ENCODE data around the gene MEI1.

MEI1 gene

DNA sequence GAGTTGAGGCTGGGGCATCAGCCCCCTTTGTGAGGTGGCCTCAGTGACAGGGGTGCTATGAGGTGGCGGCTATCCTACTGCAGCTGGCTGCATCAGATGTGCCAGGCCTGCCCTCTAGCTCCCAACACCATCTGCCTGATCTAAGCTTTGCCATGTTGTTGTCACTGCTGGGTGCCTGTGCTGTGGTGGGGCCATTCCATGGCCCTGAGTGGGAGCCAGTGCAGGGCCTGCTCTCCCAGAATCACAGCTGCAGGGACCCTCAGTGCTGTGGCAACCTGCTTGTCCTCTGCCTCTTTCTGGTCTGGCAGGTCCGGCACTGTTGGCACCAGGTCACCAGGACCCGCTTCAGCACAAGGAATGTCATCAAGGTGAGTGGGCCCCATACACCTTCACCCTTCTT lies 8.8 kb upstream of the MEI1 start:
- TF ChIP-seq, protein P1, sequence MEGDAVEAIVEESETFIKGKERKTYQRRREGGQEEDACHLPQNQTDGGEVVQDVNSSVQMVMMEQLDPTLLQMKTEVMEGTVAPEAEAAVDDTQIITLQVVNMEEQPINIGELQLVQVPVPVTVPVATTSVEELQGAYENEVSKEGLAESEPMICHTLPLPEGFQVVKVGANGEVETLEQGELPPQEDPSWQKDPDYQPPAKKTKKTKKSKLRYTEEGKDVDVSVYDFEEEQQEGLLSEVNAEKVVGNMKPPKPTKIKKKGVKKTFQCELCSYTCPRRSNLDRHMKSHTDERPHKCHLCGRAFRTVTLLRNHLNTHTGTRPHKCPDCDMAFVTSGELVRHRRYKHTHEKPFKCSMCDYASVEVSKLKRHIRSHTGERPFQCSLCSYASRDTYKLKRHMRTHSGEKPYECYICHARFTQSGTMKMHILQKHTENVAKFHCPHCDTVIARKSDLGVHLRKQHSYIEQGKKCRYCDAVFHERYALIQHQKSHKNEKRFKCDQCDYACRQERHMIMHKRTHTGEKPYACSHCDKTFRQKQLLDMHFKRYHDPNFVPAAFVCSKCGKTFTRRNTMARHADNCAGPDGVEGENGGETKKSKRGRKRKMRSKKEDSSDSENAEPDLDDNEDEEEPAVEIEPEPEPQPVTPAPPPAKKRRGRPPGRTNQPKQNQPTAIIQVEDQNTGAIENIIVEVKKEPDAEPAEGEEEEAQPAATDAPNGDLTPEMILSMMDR (IDR thresholded peaks at IDR 0.05; ENCODE audit: low read depth, low read length, missing control alignments), result no peak
- no peak for DNase-seq (ENCODE audit: low read depth)
- H3K4me3 ChIP-seq (ENCODE audit: low read depth, low read length), result no peak overlapping the region

DNA sequence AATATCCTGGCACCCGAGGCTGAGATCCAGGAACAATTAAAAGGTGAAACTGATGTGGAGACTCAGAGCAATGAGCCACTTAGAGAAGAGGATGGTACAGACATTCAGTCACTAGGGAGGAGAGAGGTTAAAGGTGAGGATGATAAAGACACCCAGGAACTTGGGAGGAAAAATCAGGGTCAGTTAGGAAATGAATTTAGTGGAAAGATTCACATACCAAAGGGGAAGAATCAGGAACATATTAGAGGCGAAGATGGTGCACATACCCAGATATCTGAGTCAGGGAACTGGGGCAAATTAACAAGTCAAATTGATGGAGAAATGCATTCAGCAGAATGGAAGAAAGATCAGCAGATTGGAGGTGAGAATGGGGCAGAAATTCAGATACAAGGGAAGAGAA lies 4.1 kb upstream of the MEI1 start:
- no peak for DNase-seq (ENCODE audit: low read depth)
- TF ChIP-seq, protein P1 (IDR thresholded peaks at IDR 0.05; ENCODE audit: low read depth, low read length, missing control alignments), result no peak
- H3K4me3 ChIP-seq (ENCODE audit: low read depth, low read length), result no peak overlapping the region

DNA sequence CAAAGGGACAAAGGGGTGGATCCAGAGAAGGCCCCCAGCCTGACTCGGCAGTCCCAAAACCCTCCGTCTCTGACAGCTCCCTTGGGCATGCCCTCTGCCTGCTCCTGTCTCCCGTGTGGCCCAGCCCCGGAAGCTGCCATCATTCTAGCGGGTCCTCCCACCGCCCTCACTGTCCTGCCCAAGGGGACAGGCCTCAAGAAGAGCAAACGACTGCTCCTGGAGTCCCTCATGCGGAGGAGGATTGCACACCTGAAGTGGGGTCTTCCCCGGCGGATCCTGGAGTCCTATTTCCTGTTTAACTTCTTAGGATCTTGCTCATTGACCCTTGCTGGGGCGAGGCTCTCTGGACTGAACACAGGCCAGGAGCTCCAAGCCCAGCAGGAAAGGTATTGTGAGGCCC lies 2.6 kb upstream of the MEI1 start:
- TF ChIP-seq, protein P1 (IDR thresholded peaks at IDR 0.05; ENCODE audit: low read depth, low read length, missing control alignments), result no peak
- no peak for DNase-seq (ENCODE audit: low read depth)
- no peak overlapping the region for H3K4me3 ChIP-seq (ENCODE audit: low read depth, low read length)

DNA sequence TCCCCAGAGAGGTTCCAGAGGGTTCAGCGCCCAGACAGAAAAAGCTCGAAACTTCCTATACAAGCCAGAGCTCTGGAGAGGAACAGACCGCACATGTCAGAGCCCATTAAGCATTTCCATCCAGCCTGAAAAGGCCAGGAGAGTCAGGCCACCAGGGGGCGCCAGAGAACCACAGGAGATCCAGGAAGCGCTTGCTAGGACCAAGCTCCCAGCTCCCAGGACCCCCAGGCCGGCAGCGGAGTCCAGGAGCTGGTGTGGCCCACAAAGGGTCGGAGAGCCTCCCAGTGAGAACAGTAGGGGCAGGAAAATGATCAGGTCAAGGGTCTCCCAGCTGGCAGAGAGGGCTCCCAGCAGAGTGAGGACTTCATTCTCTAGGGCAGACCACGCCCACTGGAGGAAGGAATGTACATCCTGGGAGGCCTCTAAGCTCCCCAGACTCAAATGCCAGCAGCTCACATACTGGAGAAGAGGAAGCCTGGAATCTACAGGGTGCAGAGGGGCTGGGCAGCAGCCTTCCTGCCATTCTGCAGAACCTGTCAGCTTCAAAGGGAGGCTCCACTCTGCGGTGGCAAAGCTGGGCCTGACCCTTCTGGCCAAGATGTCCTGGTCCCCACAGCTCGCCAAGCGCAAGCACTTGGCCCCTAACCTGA lies 2.1 kb upstream of the MEI1 start:
- DNase-seq (ENCODE audit: low read depth), result peak; percentile 59
- H3K4me3 ChIP-seq (ENCODE audit: low read depth, low read length), result no peak overlapping the region
- TF ChIP-seq, protein P1 (IDR thresholded peaks at IDR 0.05; ENCODE audit: low read depth, low read length, missing control alignments), result peak; percentile 96

DNA sequence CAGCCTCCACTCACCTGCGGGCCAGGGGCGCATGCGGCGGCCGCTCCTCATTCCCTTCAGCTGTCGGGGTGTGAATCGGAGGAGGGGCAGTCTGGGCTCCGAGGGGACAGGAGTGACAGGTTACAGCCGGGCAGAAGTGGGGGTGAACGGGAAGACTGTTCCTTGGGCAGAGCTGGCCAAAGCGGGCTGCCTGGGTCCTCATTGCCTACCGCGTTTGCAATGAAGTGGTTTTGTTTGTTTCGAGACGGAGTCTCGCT lies 733 bp downstream of the MEI1 start:
- no peak for DNase-seq (ENCODE audit: low read depth)
- H3K4me3 ChIP-seq (ENCODE audit: low read depth, low read length), result no peak overlapping the region
- TF ChIP-seq, protein P1 (IDR thresholded peaks at IDR 0.05; ENCODE audit: low read depth, low read length, missing control alignments), result no peak

DNA sequence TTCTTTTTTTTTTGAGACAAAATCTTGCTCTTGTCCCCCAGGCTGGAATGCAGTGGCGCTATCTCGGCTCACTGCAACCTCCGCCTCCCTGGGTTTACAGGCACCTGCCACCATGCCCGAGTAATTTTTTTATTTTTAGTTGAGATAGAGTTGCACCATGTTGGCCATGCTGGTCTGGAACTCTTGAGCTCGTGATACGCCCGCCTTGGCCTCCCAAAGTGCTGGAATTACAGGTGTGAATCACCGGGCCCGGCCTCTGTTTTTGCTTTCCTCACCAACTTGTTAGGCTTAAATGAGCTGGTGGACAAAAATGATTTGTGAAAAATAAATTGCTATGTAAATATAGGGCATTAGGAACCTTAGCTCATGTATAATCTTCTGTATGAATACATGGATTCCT lies 3.5 kb downstream of the MEI1 start:
- DNase-seq (ENCODE audit: low read depth), result no peak
- no peak overlapping the region for H3K4me3 ChIP-seq (ENCODE audit: low read depth, low read length)
- TF ChIP-seq, protein P1 (IDR thresholded peaks at IDR 0.05; ENCODE audit: low read depth, low read length, missing control alignments), result no peak

DNA sequence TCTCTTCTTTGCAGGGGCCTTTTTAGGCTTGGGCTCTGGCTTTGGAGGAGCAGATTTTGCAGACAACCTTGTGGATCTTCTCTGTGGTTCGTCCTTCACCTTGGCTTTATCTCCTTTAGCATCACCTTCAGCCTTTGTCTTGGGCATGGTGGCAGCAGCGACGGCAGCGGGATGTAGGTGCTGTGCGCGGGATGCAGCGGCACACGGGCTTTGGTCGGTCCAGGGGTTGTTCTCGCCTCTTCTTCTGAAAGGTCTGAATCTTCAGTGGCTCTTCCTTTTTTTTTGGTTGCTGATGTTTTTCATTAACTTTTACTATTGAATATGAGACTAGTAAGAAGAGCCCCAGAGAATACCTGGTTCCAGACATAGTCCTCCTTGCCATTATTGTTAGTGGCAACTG lies 10.0 kb downstream of the MEI1 start:
- H3K4me3 ChIP-seq (ENCODE audit: low read depth, low read length), result no peak overlapping the region
- TF ChIP-seq, protein P1 (IDR thresholded peaks at IDR 0.05; ENCODE audit: low read depth, low read length, missing control alignments), result no peak
- no peak for DNase-seq (ENCODE audit: low read depth)

Data from GM12864 (cell line).